ENCODE data around the gene FGF7.
"Not testable (repeated sequence)": the region's sequence is repeated elsewhere in the genome, so short reads cannot be mapped to it uniquely, and the experiment has no call there.

FGF7 gene

GRCh38 chr15:49438962-49439631, 16.1 kb downstream of the FGF7 start:
- DNase-seq (ENCODE audit: low spot score): no peak

DNA sequence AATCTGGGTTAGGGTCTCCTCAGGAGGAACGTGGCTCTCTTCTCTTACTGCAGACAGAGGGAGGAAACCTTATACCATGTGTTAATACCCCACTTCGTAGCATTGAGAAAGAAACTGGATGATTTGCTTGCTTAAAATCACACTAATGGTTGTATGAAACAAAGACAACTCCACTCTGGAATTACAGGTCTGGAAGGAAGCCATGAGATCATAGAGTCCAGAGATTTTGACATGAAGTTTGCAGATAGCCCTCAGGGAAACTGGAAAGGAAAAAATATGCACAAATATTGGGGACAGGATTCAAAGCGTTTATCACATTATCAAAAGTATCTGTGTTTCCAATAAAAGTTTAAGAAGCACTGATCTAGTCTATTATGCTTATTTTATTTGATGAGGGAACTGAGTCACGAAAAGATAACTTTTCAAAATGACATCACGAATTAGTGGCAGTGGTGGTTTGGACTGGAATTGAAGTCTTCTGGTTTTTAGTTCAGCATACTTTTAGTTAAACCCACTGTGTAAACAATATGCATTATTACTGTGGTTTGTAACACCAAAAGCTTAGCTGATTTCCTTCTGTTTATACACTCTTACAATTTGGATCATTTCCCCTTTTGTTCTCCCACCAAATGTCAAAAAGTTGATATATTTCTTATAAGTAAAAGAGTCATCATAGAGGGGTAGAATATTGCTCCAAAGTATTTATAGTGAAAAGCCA, 16.8 kb downstream of the FGF7 start:
- no peak for DNase-seq (ENCODE audit: low spot score)

- no peak for DNase-seq (ENCODE audit: low spot score)
These were observed 18.3 kb downstream of the FGF7 start for GRCh38 chr15:49441356-49441755.

GRCh38 chr15:49441816-49442215, 18.8 kb downstream of the FGF7 start:
- no peak for DNase-seq (ENCODE audit: low spot score)

DNA sequence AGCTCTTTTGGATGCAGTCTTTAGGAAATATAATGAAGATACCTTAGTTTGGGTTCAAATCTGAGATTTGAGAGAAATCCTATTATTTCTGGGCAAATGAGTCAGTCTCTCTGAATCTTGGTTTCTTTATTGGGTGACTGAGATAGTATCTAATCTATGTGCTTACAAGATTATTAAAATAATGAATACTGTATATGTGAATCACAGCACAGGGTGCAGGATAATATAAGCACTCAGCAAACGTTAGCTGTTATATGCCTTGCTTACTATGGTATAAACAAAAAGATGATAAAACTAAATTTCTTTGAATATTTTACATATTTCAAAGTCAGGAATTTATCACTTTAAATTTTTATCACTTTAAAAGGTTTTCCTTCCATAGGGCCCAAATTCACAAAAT, 29.6 kb downstream of the FGF7 start:
- DNase-seq (ENCODE audit: low spot score): no peak

DNA sequence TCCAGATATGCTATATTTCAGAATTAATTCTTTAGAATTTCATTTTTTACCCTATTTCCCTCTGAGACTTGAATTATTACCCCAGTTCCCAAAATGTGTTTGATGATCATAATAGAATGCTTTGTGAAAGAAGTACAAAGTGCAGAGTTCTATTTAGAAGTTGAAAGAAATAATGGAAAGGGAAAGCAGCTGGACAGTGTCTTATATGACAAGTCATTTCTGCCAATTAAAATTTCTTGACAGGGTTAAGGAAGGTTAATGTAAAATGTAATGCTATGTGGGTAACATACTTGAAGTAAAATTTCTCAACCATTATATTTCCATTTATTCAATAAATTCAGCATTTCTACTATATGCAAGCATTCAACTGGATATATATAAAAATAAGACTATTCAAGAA, 33.1 kb downstream of the FGF7 start:
- no peak for DNase-seq (ENCODE audit: low spot score)

DNA sequence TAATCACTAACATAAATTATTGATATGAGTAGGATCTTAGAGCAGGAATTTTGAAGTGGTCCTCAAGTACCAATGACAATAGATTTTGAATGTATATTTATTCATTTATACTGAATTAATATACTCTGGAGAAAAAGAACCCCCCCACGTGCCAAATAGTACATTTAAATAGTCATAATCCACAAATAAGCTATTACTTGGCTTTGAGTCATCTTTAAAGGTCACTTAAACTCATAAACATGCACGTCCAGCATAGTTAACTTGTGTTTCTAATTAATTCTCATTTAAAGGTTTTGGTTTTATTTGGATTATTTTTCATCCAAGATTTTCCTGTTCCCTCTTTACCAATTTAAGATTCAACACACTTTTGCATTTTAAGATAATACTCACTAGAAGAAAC, 35.1 kb downstream of the FGF7 start:
- no peak for DNase-seq (ENCODE audit: low spot score)

DNA sequence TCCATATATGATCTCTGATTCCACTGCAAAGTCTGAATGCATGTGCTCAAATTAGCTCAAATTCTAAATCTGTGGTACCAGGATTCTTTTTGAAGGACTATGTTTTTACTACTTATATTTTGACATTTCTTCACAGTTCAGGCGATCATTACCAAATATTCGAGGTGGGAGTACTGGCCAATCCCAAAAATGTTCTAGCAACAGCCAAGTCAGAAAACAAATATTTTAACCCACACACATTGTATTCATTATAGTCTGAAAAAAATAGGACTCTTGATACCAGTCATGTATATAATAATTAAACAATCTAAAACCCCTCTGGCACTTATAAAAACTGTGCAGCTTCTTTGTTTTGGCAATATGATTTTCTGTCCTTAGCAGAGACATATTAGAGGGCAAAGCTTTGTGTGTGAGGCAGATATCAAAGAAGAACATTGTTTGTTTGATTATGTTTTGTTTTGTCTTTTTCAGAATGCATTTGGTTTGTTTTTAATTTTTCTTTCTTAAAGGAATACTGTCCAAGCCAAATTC, 37.4 kb downstream of the FGF7 start:
- no peak for DNase-seq (ENCODE audit: low spot score)

DNA sequence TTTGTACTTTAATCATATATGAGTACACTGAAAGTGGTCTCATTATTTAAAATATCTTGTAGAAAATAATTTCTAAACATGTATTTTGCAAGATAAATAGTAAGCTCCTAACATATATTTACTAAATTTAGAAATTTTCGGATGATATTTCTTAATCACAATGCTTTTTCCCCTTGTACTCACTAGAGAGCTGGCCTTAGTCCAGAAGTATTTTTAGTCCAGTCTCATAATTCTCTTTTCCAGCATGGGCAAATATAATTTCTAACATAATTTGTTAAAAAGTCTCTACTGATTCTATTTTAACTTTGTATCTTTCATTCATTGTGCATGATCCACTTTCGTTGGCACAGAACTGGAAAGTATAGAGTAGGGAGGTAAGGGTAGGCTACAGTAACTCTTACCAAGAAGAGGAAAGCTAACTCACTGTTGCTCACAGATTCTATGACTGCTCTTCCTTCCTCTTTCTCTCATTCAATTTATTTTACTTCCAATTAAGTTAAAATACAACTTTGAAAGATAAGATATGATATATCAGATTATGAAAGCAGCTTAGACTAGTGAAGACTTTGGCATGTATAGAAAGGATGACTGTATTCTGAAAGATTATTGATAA, 39.3 kb downstream of the FGF7 start:
- no peak for DNase-seq (ENCODE audit: low spot score)

DNA sequence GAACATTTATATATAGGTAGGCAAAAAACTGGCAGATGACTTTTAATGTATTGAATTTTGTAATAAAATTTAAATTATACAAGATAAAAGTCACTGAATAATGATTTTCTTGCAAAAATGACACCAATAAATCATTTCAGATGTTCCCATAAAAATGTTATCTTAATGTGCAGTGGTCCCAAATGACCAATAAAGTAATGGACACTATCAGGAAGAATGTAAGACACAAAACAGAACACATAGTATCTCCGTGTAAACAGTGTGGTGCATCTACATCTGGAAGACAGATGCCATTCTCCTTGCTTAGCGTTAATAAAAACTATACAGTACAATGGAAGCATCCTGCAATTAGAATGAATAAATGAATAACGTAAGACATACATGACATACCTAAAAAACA, 41.5 kb downstream of the FGF7 start:
- DNase-seq (ENCODE audit: low spot score): no peak

DNA sequence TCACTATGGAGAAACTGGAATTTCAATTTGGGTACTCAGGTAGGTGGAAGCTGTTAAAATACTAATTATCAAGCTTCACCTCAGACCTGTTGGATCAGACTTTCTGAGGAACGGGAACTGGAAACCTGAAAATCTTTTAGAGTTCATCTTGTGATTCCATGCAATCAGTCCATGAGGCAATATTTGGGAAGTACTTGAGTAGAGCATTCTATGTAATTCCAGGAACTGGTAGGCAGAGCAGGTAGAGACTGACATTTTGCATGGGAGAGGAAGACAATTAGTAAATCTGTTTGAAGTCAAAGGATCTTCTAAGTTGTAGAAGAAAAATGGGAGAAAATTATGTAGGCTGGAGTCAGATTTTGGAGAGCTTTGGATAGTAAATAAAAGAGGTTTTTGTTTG, 43.1 kb downstream of the FGF7 start:
- DNase-seq (ENCODE audit: low spot score): no peak

DNA sequence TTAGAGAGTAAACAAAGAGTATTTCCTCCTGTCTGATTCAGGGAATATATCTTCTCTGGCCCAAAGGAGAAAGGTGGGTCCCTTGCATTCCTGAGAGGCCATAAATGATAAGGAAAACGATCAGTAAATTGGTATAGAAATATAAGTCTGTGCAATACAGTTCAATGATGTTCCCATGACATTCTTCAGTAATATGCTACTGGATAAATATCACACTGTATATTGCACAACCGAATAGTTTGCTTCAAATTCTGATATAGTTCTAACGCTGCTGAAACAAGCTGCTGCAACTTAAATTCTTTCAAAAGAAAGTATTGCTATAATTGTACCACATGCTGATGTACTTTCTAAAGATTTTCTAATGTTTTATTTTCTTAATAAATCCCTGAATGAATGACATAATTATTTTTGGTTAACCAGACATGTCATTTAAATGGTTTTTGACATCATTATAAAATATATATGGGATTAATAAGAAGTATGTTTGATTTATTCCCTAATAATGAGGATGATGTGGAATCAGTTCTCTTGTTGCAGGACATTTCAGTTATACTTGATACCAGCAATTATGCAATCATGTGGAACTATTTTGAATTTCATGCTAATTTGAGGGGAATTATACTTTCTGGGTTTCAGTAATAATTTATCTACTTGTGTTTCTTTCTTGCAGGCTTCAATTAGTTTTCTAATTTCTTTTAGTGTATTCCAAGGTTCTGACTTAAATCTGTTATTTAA, 44.9 kb downstream of the FGF7 start:
- no peak for DNase-seq (ENCODE audit: low spot score)

- DNase-seq (ENCODE audit: low spot score): no peak
These were observed 45.4 kb downstream of the FGF7 start for GRCh38 chr15:49468481-49468839.

DNA sequence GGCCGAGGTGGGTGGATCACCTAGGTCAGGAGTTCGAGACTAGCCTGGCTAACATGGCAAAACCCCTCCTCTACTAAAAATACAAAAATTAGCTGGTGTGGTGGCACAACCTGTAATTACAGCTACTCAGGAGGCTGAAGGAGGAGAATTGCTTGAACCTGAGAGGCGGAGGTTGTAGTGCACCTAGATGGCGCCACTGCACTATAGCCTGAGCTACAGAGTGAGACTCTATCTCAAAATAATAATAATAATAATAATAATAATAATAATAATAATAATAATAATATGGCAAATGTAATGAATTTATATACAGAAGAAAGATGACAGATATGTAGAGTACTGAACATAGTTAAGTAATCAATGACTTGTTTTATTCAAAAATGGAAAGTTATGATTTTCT, 48.2 kb downstream of the FGF7 start:
- DNase-seq (ENCODE audit: low spot score): peak; percentile 12

DNA sequence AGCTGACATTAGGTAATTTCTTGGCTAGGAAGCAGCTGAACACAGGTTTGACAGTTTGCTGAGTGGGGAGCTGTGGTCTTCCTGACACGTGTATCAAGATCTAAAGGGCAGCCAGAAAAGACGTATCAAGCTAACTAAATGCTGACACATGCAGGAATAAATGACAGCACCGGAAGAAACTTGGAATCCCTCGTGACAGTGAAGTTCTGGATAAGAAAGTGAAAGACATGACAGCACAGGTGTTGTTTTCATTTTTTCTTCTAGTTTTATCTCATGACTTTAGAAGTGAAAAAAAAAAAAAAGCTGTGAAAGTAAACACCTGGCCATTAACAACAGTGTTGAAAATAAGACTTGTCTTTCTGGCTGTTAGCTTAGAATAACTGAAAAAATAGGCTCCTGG, 48.7 kb downstream of the FGF7 start:
- DNase-seq (ENCODE audit: low spot score): no peak

DNA sequence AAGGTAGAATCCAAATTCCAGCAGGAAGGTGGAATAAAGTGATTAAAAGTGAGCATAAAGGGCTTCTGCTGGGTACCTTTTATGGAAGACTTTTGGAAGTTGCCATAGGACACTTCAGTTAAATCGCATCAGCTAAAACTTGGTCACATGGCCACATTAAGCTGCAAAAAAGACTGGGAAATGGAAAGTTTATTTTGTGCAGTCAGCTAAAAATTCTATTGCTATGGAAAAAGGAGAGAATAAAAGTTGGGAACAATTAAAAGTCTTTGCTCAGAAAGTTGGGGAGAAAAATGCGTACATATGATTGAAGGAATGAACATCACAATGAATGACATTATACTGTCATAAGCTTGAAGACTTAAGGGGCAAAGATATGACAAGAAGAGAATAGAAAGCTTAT, 49.3 kb downstream of the FGF7 start:
- DNase-seq (ENCODE audit: low spot score): no peak

DNA sequence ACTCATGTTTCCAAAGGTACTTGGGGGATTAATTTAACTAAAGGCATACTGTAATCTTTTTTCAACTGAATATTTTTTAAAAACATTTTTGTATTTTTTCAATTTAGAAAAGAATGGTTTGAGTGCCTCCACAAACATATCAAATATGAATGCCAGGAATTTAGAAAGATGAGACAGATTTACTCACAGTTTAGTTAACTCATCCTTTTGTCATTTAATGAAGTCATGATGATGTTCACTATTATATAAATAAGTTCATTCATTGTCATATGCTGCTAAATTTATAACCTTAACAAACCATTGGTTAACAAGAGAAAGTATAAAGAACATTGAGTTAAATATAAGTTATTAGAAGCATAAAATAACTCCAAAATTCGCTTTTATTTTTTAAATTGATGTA, 50.0 kb downstream of the FGF7 start:
- no peak for DNase-seq (ENCODE audit: low spot score)

DNA sequence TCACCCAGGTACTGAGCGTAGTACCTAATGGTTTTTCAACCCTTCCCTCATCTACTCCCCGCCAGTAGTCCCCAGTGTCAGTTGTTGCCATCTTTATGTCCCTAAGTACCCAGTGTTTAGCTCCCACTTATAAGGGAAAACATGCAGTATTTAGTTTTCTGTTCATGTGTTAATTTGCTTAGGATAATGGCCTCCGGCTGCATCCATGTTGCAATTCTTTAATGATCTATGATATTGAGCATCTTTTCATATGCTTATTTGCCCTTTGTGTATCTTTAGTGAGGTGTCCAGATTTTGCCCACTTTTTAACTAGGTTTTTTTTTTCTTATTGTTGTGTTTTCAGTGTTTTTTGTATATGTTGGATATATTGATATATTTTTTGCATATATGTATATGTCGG, 55.0 kb downstream of the FGF7 start:
- DNase-seq (ENCODE audit: low spot score): not testable (repeated sequence)

GRCh38 chr15:49478982-49479381, 55.9 kb downstream of the FGF7 start:
- not testable (repeated sequence) for DNase-seq (ENCODE audit: low spot score)

GRCh38 chr15:49485401-49485800, 62.4 kb downstream of the FGF7 start:
- DNase-seq (ENCODE audit: low spot score): not testable (repeated sequence)

DNA sequence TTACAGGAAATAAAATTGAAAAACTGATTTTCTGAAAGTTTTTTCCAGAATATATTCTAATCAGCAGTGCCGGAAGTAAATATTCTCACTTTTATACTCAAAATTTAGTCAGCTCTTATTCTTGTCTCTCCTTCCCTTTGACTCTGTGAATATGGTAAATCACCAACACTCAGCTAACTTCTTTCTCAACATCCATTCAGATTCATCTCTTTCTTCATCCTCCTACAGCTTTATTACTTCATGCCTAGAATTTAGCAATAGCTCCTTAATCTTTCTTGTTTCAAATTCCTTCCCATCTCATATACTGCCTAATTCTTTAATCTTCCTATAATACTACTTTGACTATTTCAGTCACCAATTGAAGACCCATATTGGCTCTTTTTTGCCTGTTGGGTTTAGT, 67.9 kb downstream of the FGF7 start:
- DNase-seq (ENCODE audit: low spot score): no peak

GRCh38 chr15:49492151-49492550, 69.1 kb downstream of the FGF7 start:
- DNase-seq (ENCODE audit: low spot score): no peak

GRCh38 chr15:49492830-49493229, 69.8 kb downstream of the FGF7 start:
- no peak for DNase-seq (ENCODE audit: low spot score)
